HepG2 (cell line): ENCODE measurements around the gene TAF12. TPM values are rescaled to one million over a fixed set of nuclear protein-coding genes. Genes with fewer than 3 reads are reported as not detected.

Experiments used
- ATM ChIP-seq: fragments of 450-650 bp; IDR thresholded peaks from 2 replicates; pipeline ENCODE4 v1.7.1; 2017; ENCODE audit warnings: mild to moderate bottlenecking, borderline replicate concordance
- KDM4B ChIP-seq: sonication (generic); formaldehyde crosslinking; IDR thresholded peaks from 2 replicates; pipeline ENCODE4 v1.4.0; 2020; ENCODE audit warnings: missing genetic modification reagents
- MTA1 ChIP-seq: sonication (generic); formaldehyde crosslinking; IDR thresholded peaks from 2 replicates; pipeline ENCODE4 v1.4.0; 2020; ENCODE audit warnings: missing genetic modification reagents, mild to moderate bottlenecking, borderline replicate concordance
- MXD4 ChIP-seq: IDR thresholded peaks from 2 replicates; pipeline ENCODE4 v1.6.1; 2016; ENCODE audit warnings: mild to moderate bottlenecking, missing biosample characterization, missing genetic modification reagents
- NR2F2 ChIP-seq: IDR thresholded peaks from 2 replicates; pipeline ENCODE4 v1.6.1; 2012; ENCODE audit warnings: low read depth, inconsistent platforms, borderline replicate concordance
- ONECUT2 ChIP-seq: sonication (generic); formaldehyde crosslinking; IDR thresholded peaks from 2 replicates; pipeline ENCODE4 v1.4.0; 2020; ENCODE audit warnings: missing genetic modification reagents
- PLRG1 ChIP-seq: fragments of 450-650 bp; conservative IDR thresholded peaks from 2 replicates; pipeline ENCODE4 v1.6.1; 2016
- TAF1 ChIP-seq: sonication (generic); formaldehyde crosslinking; IDR thresholded peaks from 2 replicates; pipeline ENCODE4 v1.4.0; 2020; ENCODE audit warnings: missing genetic modification reagents
- XRCC5 ChIP-seq: fragments of 200-400 bp; formaldehyde crosslinking; optimal IDR thresholded peaks from 2 replicates; pipeline ENCODE3; 2017; ENCODE audit warnings: mild to moderate bottlenecking, low read length
- YEATS2 ChIP-seq: sonication (generic); formaldehyde crosslinking; IDR thresholded peaks from 2 replicates; pipeline ENCODE4 v1.4.0; 2020; ENCODE audit warnings: missing genetic modification reagents, borderline replicate concordance
- ZIK1 ChIP-seq: sonication (generic); formaldehyde crosslinking; IDR thresholded peaks from 2 replicates; pipeline ENCODE4 v1.5.0; 2020; ENCODE audit warnings: mild to moderate bottlenecking, low read depth, missing genetic modification reagents, borderline replicate concordance
- ZKSCAN8 ChIP-seq: IDR thresholded peaks from 2 replicates; pipeline ENCODE4 v1.6.1; 2016; ENCODE audit warnings: borderline replicate concordance, missing genetic modification reagents, missing compliant biosample characterization
- ZNF564 ChIP-seq: sonication (generic); formaldehyde crosslinking; IDR thresholded peaks from 2 replicates; pipeline ENCODE4 v1.8.1; 2023; ENCODE audit warnings: mild to moderate bottlenecking, missing genetic modification reagents
- polyA plus RNA-seq, 8 experiments: library from polyadenylated mRNA; depleted of rRNA in 3 of 8; stranded (reverse) in 7 of 8; unstranded in 1 of 8; fragments of >200 nt; fragmentation: Illumina TruSeq in 4 of 8; extraction: Trizol in 4 of 8; gene quantifications; 2 replicates each; pipeline versions ENCODE4 v1.2.1 to v1.2.3, GENCODE V29; 2011 to 2016; ENCODE audit warnings: low read depth in 4 of 8, missing spikeins in 1 of 8, mixed read lengths in 1 of 8; ENCODE audit not compliant: insufficient read depth in 1 of 8
- total RNA-seq, 5 experiments: library from RNA; depleted of rRNA; stranded (reverse); fragments of >200 nt; fragmentation: Illumina TruSeq; extraction: Trizol; gene quantifications; 2 replicates each; pipeline ENCODE4 v1.2.3, GENCODE V29; 2016; ENCODE audit warnings: low read depth in 1 of 5
- TF ChIP-seq, protein P1 (sequence below): IDR thresholded peaks from 2 replicates; pipeline ENCODE4 v1.6.1; 2012; ENCODE audit warnings: low read depth, low read length, improper control_type of control experiment
- TF ChIP-seq, protein P2 (sequence below): sonication (generic); formaldehyde crosslinking; IDR thresholded peaks from 2 replicates; pipeline ENCODE4 v1.4.0; 2020; ENCODE audit warnings: missing genetic modification reagents
- TF ChIP-seq, protein P3 (sequence below): fragments of 450-650 bp; IDR thresholded peaks from 2 replicates; pipeline ENCODE4 v1.6.1; 2017
- TF ChIP-seq, protein P4 (sequence below), 2 experiments: sonication (generic) in 1 of 2; formaldehyde crosslinking in 1 of 2; IDR thresholded peaks; 2 replicates each; pipeline versions ENCODE4 v1.5.1 to v1.6.1; 2011 to 2020; ENCODE audit warnings: borderline replicate concordance in 1 of 2, low read depth in 1 of 2, low read length in 1 of 2, mild to moderate bottlenecking in 1 of 2, missing genetic modification reagents in 1 of 2, moderate library complexity in 1 of 2
- TF ChIP-seq, protein P5 (sequence below): sonication (generic); formaldehyde crosslinking; IDR thresholded peaks from 2 replicates; pipeline ENCODE4 v1.4.0; 2020; ENCODE audit warnings: missing genetic modification reagents, borderline replicate concordance
- TF ChIP-seq, protein P6 (sequence below): sonication (generic); formaldehyde crosslinking; IDR thresholded peaks from 2 replicates; pipeline ENCODE4 v1.4.0; 2020; ENCODE audit warnings: missing genetic modification reagents

Gene TAF12
- total and polyA plus RNA-seq, 2 of the 13 experiments (the other 11 are each of a cell fraction or from before 2014, with no cell fraction given) = 16.3 to 17.1 TPM

DNA sequence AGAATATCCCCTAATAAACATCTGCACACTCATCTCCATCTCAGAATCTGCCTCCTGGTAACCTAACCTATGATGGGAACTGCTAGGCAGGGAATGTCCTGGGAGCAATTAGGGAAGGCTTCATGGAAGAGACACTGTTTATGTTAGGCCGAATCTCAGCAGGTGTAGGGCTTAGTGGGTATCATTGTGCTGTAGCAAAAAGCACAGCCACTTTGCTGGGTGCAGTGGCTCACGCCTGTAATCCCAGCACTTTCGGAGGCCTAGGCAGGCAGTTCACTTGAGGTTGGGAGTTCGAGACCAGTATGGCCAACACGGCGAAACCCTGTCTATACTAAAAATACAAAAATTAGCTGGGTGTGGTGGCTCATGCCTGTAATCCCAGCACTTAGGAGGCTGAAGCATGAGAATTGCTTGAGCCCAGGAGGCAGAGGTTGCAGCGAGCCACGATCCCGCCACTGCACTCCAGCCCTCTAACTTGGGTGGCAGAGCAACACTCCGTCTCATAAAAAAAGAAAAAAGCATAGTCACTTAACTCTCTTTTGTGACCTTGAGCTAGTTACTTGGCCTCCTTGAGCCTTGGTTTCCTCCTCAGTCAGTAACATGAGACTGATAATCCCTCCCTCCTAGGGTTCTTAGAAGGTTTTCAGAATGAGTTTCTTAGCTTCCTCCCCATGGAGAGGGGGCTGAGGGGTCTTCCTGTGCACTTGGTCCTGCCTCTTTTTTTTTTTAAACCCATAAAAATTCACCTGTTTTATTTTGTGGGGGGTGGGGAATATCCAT, 47.3 kb downstream of the TAF12 start (continued):
- TF ChIP-seq, protein P1, sequence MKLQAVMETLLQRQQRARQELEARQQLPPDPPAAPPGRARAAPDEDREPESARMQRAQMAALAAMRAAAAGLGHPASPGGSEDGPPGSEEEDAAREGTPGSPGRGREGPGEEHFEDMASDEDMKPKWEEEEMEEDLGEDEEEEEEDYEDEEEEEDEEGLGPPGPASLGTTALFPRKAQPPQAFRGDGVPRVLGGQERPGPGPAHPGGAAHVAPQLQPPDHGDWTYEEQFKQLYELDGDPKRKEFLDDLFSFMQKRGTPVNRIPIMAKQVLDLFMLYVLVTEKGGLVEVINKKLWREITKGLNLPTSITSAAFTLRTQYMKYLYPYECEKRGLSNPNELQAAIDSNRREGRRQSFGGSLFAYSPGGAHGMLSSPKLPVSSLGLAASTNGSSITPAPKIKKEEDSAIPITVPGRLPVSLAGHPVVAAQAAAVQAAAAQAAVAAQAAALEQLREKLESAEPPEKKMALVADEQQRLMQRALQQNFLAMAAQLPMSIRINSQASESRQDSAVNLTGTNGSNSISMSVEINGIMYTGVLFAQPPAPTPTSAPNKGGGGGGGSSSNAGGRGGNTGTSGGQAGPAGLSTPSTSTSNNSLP = no peak
- TF ChIP-seq ATM (no peak), TAF1 (no peak), MXD4 (CRISPR knock-in tag) (no peak), XRCC5 (no peak), PLRG1 (no peak), MTA1 (no peak), ZKSCAN8 (0 out of 2 replicates have a peak, but pooled peaks have one; percentile 60), ZIK1 (no peak), KDM4B (CRISPR knock-in tag) (no peak), ZNF564 (CRISPR knock-in tag) (no peak), ONECUT2 (CRISPR knock-in tag) (no peak), YEATS2 (CRISPR knock-in tag) (no peak), NR2F2 (no peak)
- TF ChIP-seq, protein P2, sequence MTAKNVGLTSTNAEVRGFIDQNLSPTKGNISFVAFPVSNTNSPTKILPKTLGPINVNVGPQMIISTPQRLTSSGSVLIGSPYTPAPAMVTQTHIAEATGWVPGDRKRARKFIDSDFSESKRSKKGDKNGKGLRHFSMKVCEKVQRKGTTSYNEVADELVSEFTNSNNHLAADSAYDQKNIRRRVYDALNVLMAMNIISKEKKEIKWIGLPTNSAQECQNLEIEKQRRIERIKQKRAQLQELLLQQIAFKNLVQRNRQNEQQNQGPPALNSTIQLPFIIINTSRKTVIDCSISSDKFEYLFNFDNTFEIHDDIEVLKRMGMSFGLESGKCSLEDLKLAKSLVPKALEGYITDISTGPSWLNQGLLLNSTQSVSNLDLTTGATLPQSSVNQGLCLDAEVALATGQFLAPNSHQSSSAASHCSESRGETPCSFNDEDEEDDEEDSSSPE (CRISPR knock-in tag) = no peak
- TF ChIP-seq, protein P3, sequence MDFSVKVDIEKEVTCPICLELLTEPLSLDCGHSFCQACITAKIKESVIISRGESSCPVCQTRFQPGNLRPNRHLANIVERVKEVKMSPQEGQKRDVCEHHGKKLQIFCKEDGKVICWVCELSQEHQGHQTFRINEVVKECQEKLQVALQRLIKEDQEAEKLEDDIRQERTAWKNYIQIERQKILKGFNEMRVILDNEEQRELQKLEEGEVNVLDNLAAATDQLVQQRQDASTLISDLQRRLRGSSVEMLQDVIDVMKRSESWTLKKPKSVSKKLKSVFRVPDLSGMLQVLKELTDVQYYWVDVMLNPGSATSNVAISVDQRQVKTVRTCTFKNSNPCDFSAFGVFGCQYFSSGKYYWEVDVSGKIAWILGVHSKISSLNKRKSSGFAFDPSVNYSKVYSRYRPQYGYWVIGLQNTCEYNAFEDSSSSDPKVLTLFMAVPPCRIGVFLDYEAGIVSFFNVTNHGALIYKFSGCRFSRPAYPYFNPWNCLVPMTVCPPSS = no peak
- TF ChIP-seq, protein P4, sequence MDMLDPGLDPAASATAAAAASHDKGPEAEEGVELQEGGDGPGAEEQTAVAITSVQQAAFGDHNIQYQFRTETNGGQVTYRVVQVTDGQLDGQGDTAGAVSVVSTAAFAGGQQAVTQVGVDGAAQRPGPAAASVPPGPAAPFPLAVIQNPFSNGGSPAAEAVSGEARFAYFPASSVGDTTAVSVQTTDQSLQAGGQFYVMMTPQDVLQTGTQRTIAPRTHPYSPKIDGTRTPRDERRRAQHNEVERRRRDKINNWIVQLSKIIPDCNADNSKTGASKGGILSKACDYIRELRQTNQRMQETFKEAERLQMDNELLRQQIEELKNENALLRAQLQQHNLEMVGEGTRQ (IDR thresholded peaks at IDR 0.05; ENCODE audit: low read depth, low read length) = no peak
- TF ChIP-seq, protein P4 (CRISPR knock-in tag; IDR thresholded peaks at IDR 0.05; ENCODE audit: borderline replicate concordance) = no peak
- TF ChIP-seq, protein P5, sequence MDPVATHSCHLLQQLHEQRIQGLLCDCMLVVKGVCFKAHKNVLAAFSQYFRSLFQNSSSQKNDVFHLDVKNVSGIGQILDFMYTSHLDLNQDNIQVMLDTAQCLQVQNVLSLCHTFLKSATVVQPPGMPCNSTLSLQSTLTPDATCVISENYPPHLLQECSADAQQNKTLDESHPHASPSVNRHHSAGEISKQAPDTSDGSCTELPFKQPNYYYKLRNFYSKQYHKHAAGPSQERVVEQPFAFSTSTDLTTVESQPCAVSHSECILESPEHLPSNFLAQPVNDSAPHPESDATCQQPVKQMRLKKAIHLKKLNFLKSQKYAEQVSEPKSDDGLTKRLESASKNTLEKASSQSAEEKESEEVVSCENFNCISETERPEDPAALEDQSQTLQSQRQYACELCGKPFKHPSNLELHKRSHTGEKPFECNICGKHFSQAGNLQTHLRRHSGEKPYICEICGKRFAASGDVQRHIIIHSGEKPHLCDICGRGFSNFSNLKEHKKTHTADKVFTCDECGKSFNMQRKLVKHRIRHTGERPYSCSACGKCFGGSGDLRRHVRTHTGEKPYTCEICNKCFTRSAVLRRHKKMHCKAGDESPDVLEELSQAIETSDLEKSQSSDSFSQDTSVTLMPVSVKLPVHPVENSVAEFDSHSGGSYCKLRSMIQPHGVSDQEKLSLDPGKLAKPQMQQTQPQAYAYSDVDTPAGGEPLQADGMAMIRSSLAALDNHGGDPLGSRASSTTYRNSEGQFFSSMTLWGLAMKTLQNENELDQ (CRISPR knock-in tag) = no peak
- TF ChIP-seq, protein P6, sequence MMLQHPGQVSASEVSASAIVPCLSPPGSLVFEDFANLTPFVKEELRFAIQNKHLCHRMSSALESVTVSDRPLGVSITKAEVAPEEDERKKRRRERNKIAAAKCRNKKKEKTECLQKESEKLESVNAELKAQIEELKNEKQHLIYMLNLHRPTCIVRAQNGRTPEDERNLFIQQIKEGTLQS = no peak
